GM12878 (cell line): ENCODE measurements around the gene SYK. TPM values are rescaled to one million over a fixed set of nuclear protein-coding genes. Genes with fewer than 3 reads are reported as not detected.

Experiments used
- ATAC-seq: fragments of 200-7000 bp; cut with Tn5 transposase; 3 replicates; pipeline ENCODE4 v1.9.1; 2020; ENCODE audit warnings: mild to moderate bottlenecking, moderate library complexity
- BruUV-seq: library from RNA; stranded (reverse); fragments of 400-500 nt; replicated peaks from 2 replicates; lab custom pipeline; 2021; lab: Mats Ljungman, UMichigan
- CTCF ChIA-PET: fragments of 300-600 bp; sonication (Branson Sonifier 250); formaldehyde crosslinking; extraction: SDS; loops from one replicate; lab custom pipeline; 2021; ENCODE audit warnings: inconsistent platforms; lab: Yijun Ruan, JAX
- POLR2A ChIA-PET: fragments of 350-600 bp; formaldehyde crosslinking; extraction: SDS; loops from one replicate; lab custom pipeline; 2021; ENCODE audit warnings: inconsistent platforms; lab: Charles Lee
- RAD21 ChIA-PET: fragments of 300-600 bp; sonication (Branson Sonifier 250); formaldehyde crosslinking; loops from one replicate; lab custom pipeline; 2023; ENCODE audit warnings: antibody characterized with exemption; ENCODE audit not compliant: unreplicated experiment; lab: Charles Lee
- SMC1A ChIA-PET: fragments of 300-600 bp; sonication (Branson Sonifier 250); formaldehyde crosslinking; loops from one replicate; lab custom pipeline; 2023; ENCODE audit not compliant: unreplicated experiment, uncharacterized antibody; lab: Charles Lee
- DNase-seq: peaks from one replicate; pipeline ENCODE4 v3.0.0-alpha.2; 2011; ENCODE audit warnings: low read depth, low spot score
- FAIRE-seq: peaks from 3 replicates; lab custom pipeline; 2011; peaks lifted over from hg19 to GRCh38; lab: Jason Lieb, UNC
- H2AFZ ChIP-seq: 2 replicates; pipeline ENCODE4 v1.6.0; 2011; ENCODE audit warnings: low read depth, low read length, control low read depth; ENCODE audit not compliant: control insufficient read depth
- H3K27ac ChIP-seq: 2 replicates; pipeline ENCODE4 v1.5.1; 2011; ENCODE audit warnings: control low read depth; ENCODE audit not compliant: control insufficient read depth, insufficient read depth
- H3K27me3 ChIP-seq, 2 experiments: replicated peaks in 1 of 2; 2 replicates each; pipeline versions ENCODE4 v1.6.0 to v1.6.1; 2011; ENCODE audit warnings: low read length in 1 of 2; ENCODE audit not compliant: control insufficient read depth in 2 of 2, insufficient read depth in 2 of 2
- H3K36me3 ChIP-seq, 2 experiments: 2 replicates each; pipeline ENCODE4 v1.5.1; 2011; ENCODE audit warnings: low read length in 1 of 2; ENCODE audit not compliant: control insufficient read depth in 2 of 2, insufficient read depth in 2 of 2
- H3K4me1 ChIP-seq: 2 replicates; pipeline ENCODE4 v1.6.1; 2011; ENCODE audit warnings: mild to moderate bottlenecking, low read length, moderate library complexity, mixed read lengths; ENCODE audit not compliant: control insufficient read depth, insufficient read depth
- H3K4me2 ChIP-seq: 2 replicates; pipeline ENCODE4 v1.6.0; 2011; ENCODE audit warnings: control low read depth; ENCODE audit not compliant: control insufficient read depth, insufficient read depth
- H3K4me3 ChIP-seq: fragments of 200-600 bp; sonication (generic); 2 replicates; pipeline ENCODE4 v1.5.1; 2016
- H3K79me2 ChIP-seq: 2 replicates; pipeline ENCODE4 v1.6.0; 2011; ENCODE audit warnings: low read length; ENCODE audit not compliant: control insufficient read depth, insufficient read depth
- H3K9ac ChIP-seq: 2 replicates; pipeline ENCODE4 v1.8.0; 2011; ENCODE audit warnings: low read length, control low read depth, mixed read lengths; ENCODE audit not compliant: control insufficient read depth, insufficient read depth
- H3K9me3 ChIP-seq: replicated peaks from 3 replicates; pipeline ENCODE4 v1.5.1; 2011; ENCODE audit warnings: mild to moderate bottlenecking, low read length; ENCODE audit not compliant: control insufficient read depth, insufficient read depth
- H4K20me1 ChIP-seq: 2 replicates; pipeline ENCODE4 v1.6.0; 2011; ENCODE audit not compliant: control insufficient read depth, insufficient read depth
- BCL11A ChIP-seq: IDR thresholded peaks from 2 replicates; pipeline ENCODE4 v1.6.1; 2011; ENCODE audit warnings: low read depth, low read length
- EGR1 ChIP-seq, 2 experiments: IDR thresholded peaks; 1 replicate in 1 of 2; 2 replicates in 1 of 2; pipeline ENCODE4 v1.6.1; 2011 to 2012; ENCODE audit warnings: low read depth in 2 of 2, low read length in 2 of 2, borderline replicate concordance in 1 of 2, mild to moderate bottlenecking in 1 of 2, moderate library complexity in 1 of 2
- IKZF1 ChIP-seq: fragments of 450-650 bp; conservative IDR thresholded peaks from 2 replicates; pipeline ENCODE4 v1.6.1; 2017; ENCODE audit warnings: antibody characterized with exemption, mild to moderate bottlenecking
- MLLT1 ChIP-seq: fragments of 450-650 bp; IDR thresholded peaks from 2 replicates; pipeline ENCODE4 v1.6.1; 2016; ENCODE audit warnings: mild to moderate bottlenecking
- NFIC ChIP-seq: IDR thresholded peaks from 2 replicates; pipeline ENCODE4 v1.6.1; 2012; ENCODE audit warnings: low read depth, mild to moderate bottlenecking, inconsistent platforms, low read length, moderate library complexity
- NFXL1 ChIP-seq: fragments of 450-650 bp; IDR thresholded peaks from 2 replicates; pipeline ENCODE4 v1.6.1; 2017; ENCODE audit warnings: antibody characterized with exemption, mild to moderate bottlenecking, borderline replicate concordance
- RAD21 ChIP-seq: IDR thresholded peaks from 2 replicates; pipeline ENCODE4 v1.6.1; 2011; ENCODE audit warnings: mild to moderate bottlenecking, low read depth, low read length, moderate library complexity; ENCODE audit not compliant: insufficient read depth
- SIX5 ChIP-seq: IDR thresholded peaks from 2 replicates; pipeline ENCODE4 v1.6.1; 2011; ENCODE audit warnings: mild to moderate bottlenecking, low read depth, low read length, moderate library complexity; ENCODE audit not compliant: severe bottlenecking
- SP1 ChIP-seq: IDR thresholded peaks from one replicate; pipeline ENCODE4 v1.6.1; 2011; ENCODE audit warnings: low read depth, low read length
- SRF ChIP-seq, 2 experiments: IDR thresholded peaks; 2 replicates each; pipeline ENCODE4 v1.6.1; 2011; ENCODE audit warnings: low read depth in 2 of 2, low read length in 2 of 2, mild to moderate bottlenecking in 1 of 2, moderate library complexity in 1 of 2
- TBL1XR1 ChIP-seq: IDR thresholded peaks from 2 replicates; pipeline ENCODE4 v1.6.1; 2012; ENCODE audit warnings: low read depth, low read length, improper control_type of control experiment
- WGBS: methylation state at CpG from one replicate; pipeline ENCODE4 v1.1.6; 2016; ENCODE audit warnings: low lambda C conversion rate; ENCODE audit not compliant: insufficient replicate concordance, insufficient coverage; ENCODE audit errors: missing lambda C conversion rate; 5-methylcytosine and 5-hydroxymethylcytosine counted together
- in situ Hi-C: fragments of 300-500 bp; cut with MboI; formaldehyde crosslinking; loops from 9 replicates; pipeline ENCODE4 v1.14.3; 2018; ENCODE audit warnings: mixed read lengths
- intact Hi-C: fragments of 100-400 bp; cut with micrococcal nuclease; formaldehyde crosslinking; loops from one replicate; pipeline ENCODE4 v1.14.2; 2022; ENCODE audit not compliant: unreplicated experiment
- polyA plus RNA-seq, 11 experiments: library from polyadenylated mRNA; depleted of rRNA in 4 of 11; unstranded in 6 of 11; stranded (reverse) in 5 of 11; fragments of >200 nt; fragmentation: Nextera tagmentation in 4 of 11; fragmentation: Illumina TruSeq in 1 of 11; extraction: Ambion mirVana in 4 of 11; extraction: Trizol in 1 of 11; gene quantifications; 1 replicate in 1 of 11; 2 replicates in 10 of 11; pipeline versions ENCODE4 v1.2.1 to v1.2.3, GENCODE V29; 2011 to 2016; ENCODE audit warnings: inconsistent platforms in 2 of 11, missing spikeins in 2 of 11, low read depth in 1 of 11
- total RNA-seq, 4 experiments: library from RNA; depleted of rRNA in 3 of 4; stranded (reverse); fragments of >200 nt in 3 of 4; fragmentation: Illumina TruSeq in 1 of 4; extraction: Trizol in 1 of 4; gene quantifications; 2 replicates each; pipeline versions ENCODE4 v1.2.1 to v1.2.3, GENCODE V29; 2013 to 2021
- TF ChIP-seq, protein P1 (sequence below), 3 experiments: IDR thresholded peaks in 2 of 3; conservative IDR thresholded peaks in 1 of 3; 2 replicates each; pipeline ENCODE4 v1.5.1; 2011; ENCODE audit warnings: low read depth in 3 of 3, low read length in 3 of 3, mild to moderate bottlenecking in 3 of 3, control low read depth in 2 of 3, moderate library complexity in 2 of 3, inconsistent platforms in 1 of 3, mixed read lengths in 1 of 3; ENCODE audit not compliant: control insufficient read depth in 2 of 3, insufficient read depth in 1 of 3; ENCODE audit errors: extremely low read depth in 1 of 3

SYK gene
- total and polyA plus RNA-seq, 10 of the 15 experiments (the other 5 are each of a cell fraction or from before 2014, with no cell fraction given): 6.5 to 135 (median 68.8) TPM

GRCh38 chr9:90832261-90832660, 30.6 kb downstream of the SYK start (continued):
- TF ChIP-seq TBL1XR1 (no peak), BCL11A (no peak), SP1 (no peak), EGR1 (IDR thresholded peaks at IDR 0.05; ENCODE audit: borderline replicate concordance in 1 of 2, low read depth in 2 of 2, low read length in 2 of 2) (no peak), SRF (IDR thresholded peaks at IDR 0.05; ENCODE audit: low read depth in 2 of 2, low read length in 2 of 2) (no peak), NFIC (no peak), SIX5 (no peak), NFXL1 (no peak), MLLT1 (no peak)

DNA sequence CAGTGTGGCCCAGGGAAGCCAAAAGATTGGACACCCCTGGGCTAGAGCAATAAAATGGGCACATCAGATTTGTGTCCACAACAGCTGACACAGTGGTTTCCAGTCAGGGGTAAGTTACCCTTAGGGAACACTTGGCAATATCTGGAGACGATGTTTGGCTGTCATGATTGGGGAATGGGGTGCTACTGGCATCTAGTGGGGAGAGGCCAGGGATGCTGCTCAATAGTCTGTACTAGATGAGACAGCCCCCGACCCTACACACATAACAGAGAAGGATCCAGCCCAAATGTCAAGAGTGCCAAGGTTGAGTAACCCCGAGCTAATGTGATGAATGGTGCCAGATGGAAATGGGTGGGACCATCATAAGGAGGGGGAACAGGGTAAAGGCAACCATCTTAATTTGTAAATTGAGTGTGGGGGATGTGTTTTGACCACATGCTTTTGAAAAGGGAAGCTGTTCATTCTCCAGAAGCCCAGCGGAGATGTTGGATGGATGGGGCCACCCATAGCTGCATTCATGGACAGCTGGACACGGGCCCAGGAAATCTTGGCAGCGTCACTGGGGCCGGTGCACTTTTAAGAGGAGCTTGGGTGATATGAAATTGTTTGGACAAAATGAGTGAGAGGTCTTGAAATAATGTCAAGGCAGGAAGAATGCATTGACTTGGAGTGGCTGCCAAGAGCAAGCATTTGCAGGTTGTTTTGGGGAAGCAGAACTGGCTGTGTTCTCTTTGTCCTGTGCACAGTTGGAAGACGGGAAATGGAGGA, 33.4 kb downstream of the SYK start:
- Histone ChIP-seq H4K20me1 (no peaks in the 10 kb centered on the region), H2AFZ (no peak overlapping the region), H3K36me3 (peaks cover 0 to 4% of the 10 kb centered on the region in 2 experiments; a peak in 2 of 4 replicates), H3K4me2 (no peak overlapping the region), H3K4me1 (peaks cover 24% of the 10 kb centered on the region), H3K4me3 (no peak overlapping the region), H3K79me2 (peaks cover 36% of the 10 kb centered on the region), H3K27me3 (no peaks in the 10 kb centered on the region), H3K27ac (no peak overlapping the region), H3K9ac (no peak overlapping the region), H3K9me3 (peaks cover 5% of the 10 kb centered on the region; the same call in 2 of the 3 replicates)
- ChIA-PET SMC1A (interaction anchor here (0.9 to 1.5 kb wide), 3 partner anchors 9 to 109 kb away, joined by 3 read pairs; no protein-coding TSS in a partner anchor), POLR2A (no interaction called here), RAD21 (interaction anchor here (0.9 kb wide), 1 partner anchor 9 kb away, joined by 3 read pairs; no protein-coding TSS in a partner anchor), CTCF (interaction anchor here (1.1 to 1.4 kb wide), 2 partner anchors 36 to 49 kb away, joined by 3 to 4 read pairs; no protein-coding TSS in a partner anchor)
- DNase-seq (no peak), FAIRE-seq (no peak), ATAC-seq (no peak)
- no TSS peak for BruUV-seq
- 53% methylated on average over 8 of the region's 8 CpGs for WGBS
- in situ Hi-C loops (no loop called here), intact Hi-C loops (loop anchor here (5.0 kb wide), 2 partner anchors 33 to 63 kb away; partner anchors contain the start of gene SYK)
- TF ChIP-seq RAD21 (peak; percentile 48), IKZF1 (no peak)
- TF ChIP-seq, protein P1, sequence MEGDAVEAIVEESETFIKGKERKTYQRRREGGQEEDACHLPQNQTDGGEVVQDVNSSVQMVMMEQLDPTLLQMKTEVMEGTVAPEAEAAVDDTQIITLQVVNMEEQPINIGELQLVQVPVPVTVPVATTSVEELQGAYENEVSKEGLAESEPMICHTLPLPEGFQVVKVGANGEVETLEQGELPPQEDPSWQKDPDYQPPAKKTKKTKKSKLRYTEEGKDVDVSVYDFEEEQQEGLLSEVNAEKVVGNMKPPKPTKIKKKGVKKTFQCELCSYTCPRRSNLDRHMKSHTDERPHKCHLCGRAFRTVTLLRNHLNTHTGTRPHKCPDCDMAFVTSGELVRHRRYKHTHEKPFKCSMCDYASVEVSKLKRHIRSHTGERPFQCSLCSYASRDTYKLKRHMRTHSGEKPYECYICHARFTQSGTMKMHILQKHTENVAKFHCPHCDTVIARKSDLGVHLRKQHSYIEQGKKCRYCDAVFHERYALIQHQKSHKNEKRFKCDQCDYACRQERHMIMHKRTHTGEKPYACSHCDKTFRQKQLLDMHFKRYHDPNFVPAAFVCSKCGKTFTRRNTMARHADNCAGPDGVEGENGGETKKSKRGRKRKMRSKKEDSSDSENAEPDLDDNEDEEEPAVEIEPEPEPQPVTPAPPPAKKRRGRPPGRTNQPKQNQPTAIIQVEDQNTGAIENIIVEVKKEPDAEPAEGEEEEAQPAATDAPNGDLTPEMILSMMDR (IDR thresholded peaks at IDR 0.05 in 2 of 3, conservative IDR thresholded peaks at IDR 0.05 in 1 of 3; ENCODE audit: control insufficient read depth in 2 of 3, extremely low read depth in 1 of 3, insufficient read depth in 1 of 3, low read depth in 3 of 3, low read length in 3 of 3): peak; percentile 15 to 30 (median 20); a peak in 2 of 6 replicates
